IPS-18a (cell line): Measurements from ENCODE around the gene ZNF512.
"Not testable (repeated sequence)": the region's sequence is repeated elsewhere in the genome, so short reads cannot be mapped to it uniquely, and the experiment has no call there.

Experiments
- H3K27ac ChIP-seq: one replicate; pipeline ENCODE4 v1.5.1; 2013; ENCODE audit warnings: low read length
- H3K27me3 ChIP-seq: one replicate; pipeline ENCODE4 v1.6.1; 2013; ENCODE audit warnings: mild to moderate bottlenecking, low read length; ENCODE audit not compliant: control insufficient read depth, insufficient read depth
- H3K36me3 ChIP-seq: one replicate; pipeline ENCODE4 v1.6.1; 2013; ENCODE audit warnings: low read depth, low read length; ENCODE audit not compliant: control insufficient read depth
- H3K4me1 ChIP-seq: one replicate; pipeline ENCODE4 v1.6.1; 2013; ENCODE audit warnings: low read depth, low read length; ENCODE audit not compliant: control insufficient read depth
- H3K4me3 ChIP-seq: one replicate; pipeline ENCODE4 v1.5.1; 2013; ENCODE audit warnings: low read length
- H3K9ac ChIP-seq: one replicate; pipeline ENCODE4 v1.6.1; 2013; ENCODE audit warnings: mild to moderate bottlenecking, low read length, moderate library complexity
- H3K9me3 ChIP-seq: one replicate; pipeline ENCODE4 v1.6.1; 2013; ENCODE audit warnings: low read depth, low read length; ENCODE audit not compliant: control insufficient read depth

The ZNF512 gene

DNA sequence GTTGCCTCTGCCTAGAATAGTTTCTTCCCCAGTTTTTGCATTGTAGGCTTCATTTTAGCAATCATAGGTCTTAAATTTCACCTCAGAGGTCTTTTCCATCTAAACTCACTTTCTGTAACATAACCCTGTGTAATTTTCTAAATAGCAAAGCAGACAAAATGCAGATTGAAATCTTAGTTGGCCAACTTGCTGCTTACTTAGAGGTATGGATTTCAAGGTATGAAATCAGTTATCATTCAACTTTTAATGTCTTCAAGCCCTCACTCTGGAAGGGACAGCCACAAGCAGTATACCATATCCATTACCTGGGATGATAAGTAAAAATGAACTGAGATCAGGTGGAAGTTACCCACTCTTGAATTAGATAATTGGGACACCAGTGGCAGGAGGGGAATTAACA lies 42.1 kb downstream of the ZNF512 start:
- Histone ChIP-seq H3K9me3 (no peaks in the 10 kb centered on the region), H3K4me1 (peaks cover 7% of the 10 kb centered on the region), H3K4me3 (no peak overlapping the region), H3K36me3 (peaks cover 32% of the 10 kb centered on the region), H3K27ac (no peak overlapping the region), H3K27me3 (no peaks in the 10 kb centered on the region), H3K9ac (no peak overlapping the region)

DNA sequence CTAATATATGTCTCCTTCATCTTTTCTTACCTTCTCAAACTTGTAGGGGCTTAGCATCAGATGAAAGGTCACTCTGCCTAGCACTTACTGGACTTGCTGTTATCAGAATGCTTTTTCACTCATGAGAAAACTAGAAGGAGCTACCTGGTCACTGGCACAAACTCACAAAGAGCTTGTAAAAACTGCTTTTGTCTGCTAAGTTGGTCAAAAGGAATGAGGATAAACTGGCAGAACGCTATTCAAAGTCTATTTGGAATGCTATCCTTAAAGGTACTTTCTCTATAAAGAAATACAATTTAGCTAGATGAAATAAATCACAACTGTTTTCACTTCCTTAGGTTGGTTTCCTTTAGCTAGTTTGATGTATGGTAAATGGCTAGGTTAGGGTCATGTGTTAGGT lies 43.5 kb downstream of the ZNF512 start:
- H3K27me3 ChIP-seq, H3K9me3 ChIP-seq, H3K4me3 ChIP-seq, H3K9ac ChIP-seq, H3K27ac ChIP-seq, H3K4me1 ChIP-seq: not testable (repeated sequence)
- peaks cover 34% of the 10 kb centered on the region for H3K36me3 ChIP-seq

GRCh38 chr2:27626921-27627320 lies 44.1 kb downstream of the ZNF512 start:
- not testable (repeated sequence) for H3K9ac ChIP-seq, H3K27me3 ChIP-seq, H3K9me3 ChIP-seq, H3K4me1 ChIP-seq, H3K27ac ChIP-seq, H3K4me3 ChIP-seq
- peaks cover 35% of the 10 kb centered on the region for H3K36me3 ChIP-seq

- H3K27ac ChIP-seq = no peak overlapping the region
- H3K9ac ChIP-seq = peak overlapping the region; percentile 93
- no peaks in the 10 kb centered on the region for H3K27me3 ChIP-seq
- no peaks in the 10 kb centered on the region for H3K9me3 ChIP-seq
- peaks cover 34% of the 10 kb centered on the region for H3K36me3 ChIP-seq
- peaks cover 7% of the 10 kb centered on the region for H3K4me1 ChIP-seq
- peak overlapping the region; percentile 84 for H3K4me3 ChIP-seq
Observed at GRCh38 chr2:27627963-27628766, 45.3 kb downstream of the ZNF512 start.

GRCh38 chr2:27628767-27629709 lies 46.2 kb downstream of the ZNF512 start, which contains the start of the genes CCDC121 and GPN1:
Gene CCDC121, minus strand, starts transcription at chr2:27629012. Its CDS starts 1,213 bp downstream, at chr2:27627799.
Gene GPN1, plus strand, starts transcription at chr2:27629050. Its CDS starts 9 bp downstream, at chr2:27629059.
- Histone ChIP-seq H3K36me3 (peaks cover 27% of the 10 kb centered on the region), H3K27me3 (no peaks in the 10 kb centered on the region), H3K4me3 (peak within 1 kb of the TSS; percentile 84), H3K9ac (peak within 1 kb of the TSS; percentile 93), H3K27ac (peak within 1 kb of the TSS; percentile 69), H3K4me1 (peaks cover 4% of the 10 kb centered on the region), H3K9me3 (no peaks in the 10 kb centered on the region)

DNA sequence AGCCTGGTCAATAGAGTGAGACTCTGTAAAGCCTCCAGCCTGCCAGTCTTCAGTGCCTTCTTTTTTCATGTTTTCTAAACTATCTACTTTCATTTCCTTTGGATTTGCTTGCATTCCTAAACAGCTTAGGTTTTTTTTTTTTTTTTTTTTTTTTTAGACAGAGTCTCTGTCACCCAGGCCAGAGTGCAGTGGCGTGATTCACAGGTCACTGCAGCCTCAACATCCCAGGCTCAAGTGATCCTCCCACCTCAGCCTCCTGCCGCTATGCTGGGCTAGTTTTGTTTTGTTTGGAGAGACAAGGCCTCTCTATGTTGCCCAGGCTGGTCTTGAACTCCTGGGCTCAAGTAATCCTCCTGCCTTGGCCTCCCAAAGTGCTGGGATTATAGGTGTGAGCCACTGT lies 47.4 kb downstream of the ZNF512 start:
- H3K4me3 ChIP-seq, H3K9me3 ChIP-seq, H3K27me3 ChIP-seq, H3K4me1 ChIP-seq, H3K27ac ChIP-seq, H3K9ac ChIP-seq: not testable (repeated sequence)
- peaks cover 38% of the 10 kb centered on the region for H3K36me3 ChIP-seq

GRCh38 chr2:27634291-27634690 lies 51.4 kb downstream of the ZNF512 start:
- Histone ChIP-seq H3K4me1 (no peaks in the 10 kb centered on the region), H3K9me3 (no peaks in the 10 kb centered on the region), H3K36me3 (peaks cover 60% of the 10 kb centered on the region), H3K9ac (no peak overlapping the region), H3K27ac (no peak overlapping the region), H3K4me3 (no peak overlapping the region), H3K27me3 (no peaks in the 10 kb centered on the region)

DNA sequence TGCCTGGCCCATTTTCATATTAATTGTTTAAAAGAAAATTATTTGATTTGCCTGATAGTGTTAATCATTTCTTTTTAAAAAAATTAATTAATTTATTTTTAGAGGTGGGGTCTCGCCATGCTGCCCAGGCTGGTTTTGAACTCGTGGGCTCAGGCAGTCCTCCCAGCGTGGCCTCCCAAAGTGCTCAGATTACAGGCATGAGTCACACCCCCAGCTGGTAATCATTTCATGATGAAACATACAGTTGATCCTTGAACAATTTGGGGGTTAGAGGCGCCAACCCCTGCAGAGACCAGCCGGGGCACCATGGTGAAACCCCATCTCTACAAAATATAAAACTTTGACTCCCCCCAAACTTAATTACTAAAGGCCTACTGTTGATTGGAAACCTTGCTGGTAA lies 53.9 kb downstream of the ZNF512 start:
- H3K4me3 ChIP-seq = no peak overlapping the region
- peaks cover 65% of the 10 kb centered on the region for H3K36me3 ChIP-seq
- no peak overlapping the region for H3K27ac ChIP-seq
- no peaks in the 10 kb centered on the region for H3K9me3 ChIP-seq
- H3K4me1 ChIP-seq = no peaks in the 10 kb centered on the region
- no peaks in the 10 kb centered on the region for H3K27me3 ChIP-seq
- no peak overlapping the region for H3K9ac ChIP-seq

DNA sequence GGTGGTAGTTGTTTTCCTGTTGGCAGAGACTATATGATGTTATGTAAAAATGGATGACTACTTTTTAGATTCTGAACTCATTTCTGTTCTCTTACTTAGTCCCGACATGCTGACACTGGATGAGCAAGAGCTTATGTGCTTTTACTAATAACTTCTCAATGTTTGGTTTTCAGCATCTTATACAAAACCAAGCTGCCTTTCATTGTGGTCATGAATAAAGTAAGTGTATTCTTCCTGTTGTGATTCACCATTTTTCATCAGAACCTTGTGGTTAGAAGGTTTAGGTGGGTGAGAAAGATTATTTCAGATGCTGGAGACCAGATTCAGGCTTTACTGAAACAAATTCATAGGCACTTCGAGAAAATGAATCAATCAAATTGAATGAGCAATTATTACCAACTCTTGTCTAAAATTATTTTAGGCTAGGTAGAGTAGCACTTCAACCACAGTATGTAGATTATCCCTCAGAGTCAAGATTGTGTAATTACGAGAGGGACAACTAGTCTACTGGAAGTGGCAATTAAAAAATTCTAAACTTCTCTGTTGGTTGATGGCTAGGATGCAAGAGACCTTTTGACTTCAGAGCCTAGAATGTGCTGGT lies 55.3 kb downstream of the ZNF512 start:
- Histone ChIP-seq H3K36me3 (peaks cover 57% of the 10 kb centered on the region), H3K9me3 (no peaks in the 10 kb centered on the region), H3K27ac (no peak overlapping the region), H3K4me3 (no peak overlapping the region), H3K9ac (no peak overlapping the region), H3K4me1 (no peaks in the 10 kb centered on the region), H3K27me3 (no peaks in the 10 kb centered on the region)

GRCh38 chr2:27638709-27639108 lies 55.9 kb downstream of the ZNF512 start:
- Histone ChIP-seq H3K4me3 (no peak overlapping the region), H3K27ac (no peak overlapping the region), H3K27me3 (no peaks in the 10 kb centered on the region), H3K4me1 (no peaks in the 10 kb centered on the region), H3K9ac (no peak overlapping the region), H3K9me3 (no peaks in the 10 kb centered on the region), H3K36me3 (peaks cover 60% of the 10 kb centered on the region)

- Histone ChIP-seq H3K27ac (no peak overlapping the region), H3K9me3 (no peaks in the 10 kb centered on the region), H3K4me1 (no peaks in the 10 kb centered on the region), H3K4me3 (no peak overlapping the region), H3K27me3 (no peaks in the 10 kb centered on the region), H3K9ac (no peak overlapping the region), H3K36me3 (peaks cover 45% of the 10 kb centered on the region)
Observed at GRCh38 chr2:27640722-27641245, 57.9 kb downstream of the ZNF512 start.
